H9 (cell line): ENCODE results near the gene ADAT3. TPM values are rescaled to one million over a fixed set of nuclear protein-coding genes. Genes with fewer than 3 reads are reported as not detected.

Experiments used
- DNase-seq: peaks from one replicate; pipeline ENCODE4 v3.0.0-alpha.2; 2017
- H2AFZ ChIP-seq: one replicate; pipeline ENCODE4 v1.6.1; 2013; ENCODE audit warnings: mild to moderate bottlenecking, low read length, control low read depth, moderate library complexity
- H2AK5ac ChIP-seq: 2 replicates; pipeline ENCODE4 v1.6.1; 2013; ENCODE audit warnings: low read length, control low read depth, mixed read lengths; ENCODE audit not compliant: insufficient read length
- H2BK120ac ChIP-seq: one replicate; pipeline ENCODE4 v1.6.1; 2013; ENCODE audit warnings: low read depth, mild to moderate bottlenecking, low read length, control low read depth, inconsistent platforms; ENCODE audit not compliant: poor library complexity, severe bottlenecking
- H2BK12ac ChIP-seq: 2 replicates; pipeline ENCODE4 v1.6.1; 2013; ENCODE audit warnings: low read length, control low read depth, mixed read lengths, low read depth; ENCODE audit not compliant: insufficient read length
- H2BK15ac ChIP-seq: 2 replicates; pipeline ENCODE4 v1.6.1; 2013; ENCODE audit warnings: low read depth, low read length, control low read depth
- H2BK20ac ChIP-seq: one replicate; pipeline ENCODE4 v1.6.1; 2013; ENCODE audit warnings: low read depth, mild to moderate bottlenecking, low read length, control low read depth, inconsistent platforms; ENCODE audit not compliant: poor library complexity, severe bottlenecking
- H2BK5ac ChIP-seq: 2 replicates; pipeline ENCODE4 v1.6.1; 2013; ENCODE audit warnings: low read length, control low read depth, mixed read lengths; ENCODE audit not compliant: insufficient read length
- H3K14ac ChIP-seq: 2 replicates; pipeline ENCODE4 v1.6.1; 2013; ENCODE audit warnings: low read length, control low read depth; ENCODE audit not compliant: insufficient read depth
- H3K18ac ChIP-seq: 2 replicates; pipeline ENCODE4 v1.6.1; 2013; ENCODE audit warnings: low read depth, mild to moderate bottlenecking, mixed read lengths, low read length, control low read depth; ENCODE audit not compliant: insufficient read length
- H3K23ac ChIP-seq: 2 replicates; pipeline ENCODE4 v1.6.1; 2013; ENCODE audit warnings: low read length, control low read depth, mixed read lengths, low read depth; ENCODE audit not compliant: insufficient read length
- H3K23me2 ChIP-seq: 2 replicates; pipeline ENCODE4 v1.6.1; 2013; ENCODE audit warnings: low read depth, mild to moderate bottlenecking, mixed read lengths, low read length, control low read depth; ENCODE audit not compliant: insufficient read length, poor library complexity, severe bottlenecking
- H3K27ac ChIP-seq: 2 replicates; pipeline ENCODE4 v1.5.1; 2013; ENCODE audit warnings: low read length, control low read depth, mixed read lengths, low read depth; ENCODE audit not compliant: insufficient read length
- H3K27me3 ChIP-seq: 2 replicates; pipeline ENCODE4 v1.6.1; 2013; ENCODE audit warnings: low read length, control low read depth, inconsistent platforms; ENCODE audit not compliant: insufficient read depth
- H3K4ac ChIP-seq: 2 replicates; pipeline ENCODE4 v1.6.1; 2013; ENCODE audit warnings: low read depth, mild to moderate bottlenecking, control low read depth, inconsistent platforms, low read length, moderate library complexity
- H3K4me1 ChIP-seq: 2 replicates; pipeline ENCODE4 v1.6.1; 2013; ENCODE audit warnings: low read length, control low read depth, inconsistent platforms; ENCODE audit not compliant: insufficient read depth
- H3K4me2 ChIP-seq: 2 replicates; pipeline ENCODE4 v1.6.1; 2013; ENCODE audit warnings: low read length, control low read depth, mixed read lengths; ENCODE audit not compliant: insufficient read length, insufficient read depth
- H3K56ac ChIP-seq: 2 replicates; pipeline ENCODE4 v1.6.1; 2013; ENCODE audit warnings: low read depth, mild to moderate bottlenecking, mixed read lengths, low read length, control low read depth; ENCODE audit not compliant: insufficient read length
- H3K79me1 ChIP-seq: 2 replicates; pipeline ENCODE4 v1.6.1; 2013; ENCODE audit warnings: low read depth, mild to moderate bottlenecking, moderate library complexity, low read length, control low read depth, inconsistent platforms; ENCODE audit not compliant: insufficient read depth, poor library complexity, severe bottlenecking
- H3K79me2 ChIP-seq: 2 replicates; pipeline ENCODE4 v1.6.1; 2013; ENCODE audit warnings: low read length, control low read depth, inconsistent platforms; ENCODE audit not compliant: insufficient read depth
- H3K9ac ChIP-seq: 2 replicates; pipeline ENCODE4 v1.6.1; 2013; ENCODE audit warnings: low read length, control low read depth, mixed read lengths; ENCODE audit not compliant: insufficient read length; ENCODE audit errors: extremely low read depth
- H3K9me3 ChIP-seq: one replicate; pipeline ENCODE4 v1.6.1; 2013; ENCODE audit warnings: low read depth, low read length, inconsistent platforms; ENCODE audit not compliant: control insufficient read depth
- H3T11ph ChIP-seq: one replicate; pipeline ENCODE4 v1.6.1; 2013; ENCODE audit warnings: mild to moderate bottlenecking, low read length, control low read depth, inconsistent platforms
- H4K20me1 ChIP-seq: one replicate; pipeline ENCODE4 v1.6.1; 2013; ENCODE audit not compliant: control insufficient read depth, insufficient read length, insufficient read depth
- H4K5ac ChIP-seq: 2 replicates; pipeline ENCODE4 v1.6.1; 2013; ENCODE audit warnings: low read depth, mild to moderate bottlenecking, mixed read lengths, low read length, control low read depth; ENCODE audit not compliant: insufficient read length
- H4K8ac ChIP-seq: replicated peaks from 2 replicates; pipeline ENCODE4 v1.6.1; 2013; ENCODE audit warnings: low read length, control low read depth, mixed read lengths, low read depth; ENCODE audit not compliant: insufficient read length
- H4K91ac ChIP-seq: 2 replicates; pipeline ENCODE4 v1.6.1; 2013; ENCODE audit warnings: low read depth, mild to moderate bottlenecking, moderate library complexity, mixed read lengths, low read length, control low read depth; ENCODE audit not compliant: insufficient read length
- H3K27ac Mint-ChIP-seq, 3 experiments: 2 replicates in 2 of 3; 3 replicates in 1 of 3; pipeline ENCODE4 v1.8.0; 2020 to 2021; ENCODE audit warnings: mixed read lengths in 3 of 3, mild to moderate bottlenecking in 1 of 3, moderate library complexity in 1 of 3
- H3K27me3 Mint-ChIP-seq: 2 replicates; pipeline ENCODE4 v1.8.0; 2021; ENCODE audit warnings: low read depth, mild to moderate bottlenecking, moderate library complexity, mixed read lengths
- H3K36me3 Mint-ChIP-seq, 3 experiments: 2 replicates in 2 of 3; 3 replicates in 1 of 3; pipeline ENCODE4 v1.8.0; 2020 to 2021; ENCODE audit warnings: low read depth in 3 of 3, mixed read lengths in 3 of 3; ENCODE audit not compliant: insufficient read depth in 1 of 3
- H3K4me1 Mint-ChIP-seq, 2 experiments: 2 replicates each; pipeline ENCODE4 v1.8.0; 2020; ENCODE audit warnings: mixed read lengths in 2 of 2
- H3K4me3 Mint-ChIP-seq, 2 experiments: 2 replicates in 1 of 2; 3 replicates in 1 of 2; pipeline ENCODE4 v1.8.0; 2020 to 2021; ENCODE audit warnings: mild to moderate bottlenecking in 2 of 2, mixed read lengths in 2 of 2, moderate library complexity in 1 of 2
- H3K9me3 Mint-ChIP-seq, 2 experiments: 2 replicates in 1 of 2; 3 replicates in 1 of 2; pipeline ENCODE4 v1.8.0; 2020; ENCODE audit warnings: mild to moderate bottlenecking in 2 of 2, mixed read lengths in 2 of 2, moderate library complexity in 1 of 2
- CTCF ChIP-seq: fragments of 200-600 bp; sonication (generic); conservative IDR thresholded peaks from 3 replicates; pipeline ENCODE4 v1.8.0; 2021; ENCODE audit warnings: antibody characterized with exemption, mild to moderate bottlenecking
- WGBS: extraction: QIAGEN DNeasy Blood & Tissue Kit; methylation state at CpG from one replicate; pipeline ENCODE4 v1.1.7; 2013; ENCODE audit warnings: missing lambda C conversion rate, low lambda C conversion rate, mixed read lengths; ENCODE audit not compliant: insufficient read length; ENCODE audit errors: extremely low coverage; 5-methylcytosine and 5-hydroxymethylcytosine counted together
- total RNA-seq: library from RNA; stranded (reverse); gene quantifications from 2 replicates; pipeline ENCODE4 v1.2.1, GENCODE V29; 2021

ADAT3 gene
- total RNA-seq, 1 experiment from 2014 or later, result 12.2 TPM

DNA sequence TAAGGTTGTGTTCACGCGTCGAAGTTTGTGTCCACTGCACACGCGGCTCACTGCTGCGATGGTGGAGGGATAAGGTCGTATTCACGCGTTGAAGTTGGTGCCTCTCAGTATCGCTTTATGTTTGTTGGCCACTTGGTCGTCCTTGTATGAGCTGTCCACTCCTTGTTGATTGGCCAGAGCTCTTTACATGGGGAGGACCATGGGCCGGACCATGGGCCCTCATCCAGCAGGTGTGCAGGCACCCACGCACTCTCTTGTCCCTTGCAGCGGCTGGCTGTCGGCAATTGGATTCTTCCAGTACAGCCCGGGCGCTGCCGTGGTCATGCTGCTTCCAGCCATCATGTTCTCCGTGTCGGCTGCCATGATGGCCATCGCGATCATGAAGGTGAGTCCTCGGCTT is 17.6 kb downstream of the ADAT3 start:
- WGBS, result no CpG with 5 or more reads among the region's 23 CpGs
- no peak overlapping the region for H2BK15ac ChIP-seq
- no peaks in the 10 kb centered on the region; the same call in 1 of the 2 replicates for H3K4me1 ChIP-seq
- TF ChIP-seq CTCF, result no peak
- H2AFZ ChIP-seq, result no peak overlapping the region
- no peak overlapping the region for H2BK12ac ChIP-seq
- Mint-ChIP-seq H3K27ac (no peak overlapping the region), H3K27me3 (peaks cover 3% of the 10 kb centered on the region), H3K36me3 (peaks cover 9 to 70% (median 53%) of the 10 kb centered on the region in 3 experiments; a peak in 6 of 7 replicates), H3K4me1 (no peaks in the 10 kb centered on the region), H3K9me3 (no peaks in the 10 kb centered on the region), H3K4me3 (no peak overlapping the region)
- no peaks in the 10 kb centered on the region for H3K23me2 ChIP-seq
- DNase-seq, result no peak
- no peak overlapping the region for H3K27ac ChIP-seq
- H2BK120ac ChIP-seq, result no peak overlapping the region
- no peak overlapping the region for H3K23ac ChIP-seq
- H3K27me3 ChIP-seq, result no peaks in the 10 kb centered on the region
- no peak overlapping the region for H2AK5ac ChIP-seq
- H3K18ac ChIP-seq, result no peak overlapping the region
- H4K5ac ChIP-seq, result no peak overlapping the region
- no peaks in the 10 kb centered on the region for H4K20me1 ChIP-seq
- H3K4me2 ChIP-seq, result no peak overlapping the region
- no peak overlapping the region for H2BK5ac ChIP-seq
- H3K79me1 ChIP-seq, result no peaks in the 10 kb centered on the region
- no peak overlapping the region for H4K91ac ChIP-seq
- H4K8ac ChIP-seq, result no peak overlapping the region
- no peak overlapping the region for H2BK20ac ChIP-seq
- no peaks in the 10 kb centered on the region for H3K79me2 ChIP-seq
- H3T11ph ChIP-seq, result no peak overlapping the region
- no peak overlapping the region for H3K4ac ChIP-seq
- H3K9me3 ChIP-seq, result no peaks in the 10 kb centered on the region
- H3K56ac ChIP-seq, result no peak overlapping the region
- H3K9ac ChIP-seq, result no peak overlapping the region
- H3K14ac ChIP-seq, result no peak overlapping the region
